Measurements from ENCODE around the gene SOBP. TPM values are rescaled to one million over a fixed set of nuclear protein-coding genes. Genes with fewer than 3 reads are reported as not detected.

SOBP gene
- total RNA-seq, 1 donor from 2014 or later, result 0.32 TPM

DNA sequence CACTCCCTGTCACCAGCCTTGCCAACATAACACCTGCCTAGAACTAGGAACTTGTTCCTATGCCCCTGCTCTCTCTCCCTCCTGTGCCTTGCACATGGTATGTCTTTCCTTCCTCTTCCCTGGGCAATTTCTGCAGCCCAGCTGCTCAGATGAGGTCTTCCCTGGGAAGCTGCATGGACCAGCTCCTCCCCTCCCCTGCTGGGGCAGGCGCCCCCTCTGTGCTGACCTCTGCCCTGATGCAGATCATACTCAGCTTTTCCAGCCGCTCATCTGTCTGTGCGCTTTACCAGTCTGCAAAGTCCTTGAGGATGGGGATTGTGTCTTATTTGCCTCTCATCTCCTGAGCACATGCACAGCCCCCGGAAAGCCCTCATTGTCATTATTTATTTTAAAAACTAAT lies 172.4 kb downstream of the SOBP start:
- no peak for ATAC-seq

DNA sequence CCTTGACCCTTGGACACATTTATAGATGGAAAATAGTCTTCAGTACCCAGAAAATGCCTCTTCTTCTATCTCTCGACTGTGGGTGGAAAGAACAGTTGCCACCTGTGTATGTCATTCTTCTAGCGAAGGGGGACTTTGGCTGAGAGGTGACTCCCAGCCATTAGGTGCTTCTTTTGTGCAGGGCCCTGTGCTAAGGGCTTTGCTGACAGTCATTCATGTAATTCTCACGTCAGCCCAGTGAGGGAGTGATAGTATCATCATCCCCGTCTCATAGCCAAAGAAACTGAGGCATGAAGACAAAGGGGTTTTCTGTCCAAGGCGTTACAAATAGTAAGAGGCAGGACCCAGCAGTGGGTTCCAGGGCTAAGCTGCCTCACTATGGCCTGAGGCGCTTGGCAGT lies 173.4 kb downstream of the SOBP start:
- no peak for ATAC-seq

DNA sequence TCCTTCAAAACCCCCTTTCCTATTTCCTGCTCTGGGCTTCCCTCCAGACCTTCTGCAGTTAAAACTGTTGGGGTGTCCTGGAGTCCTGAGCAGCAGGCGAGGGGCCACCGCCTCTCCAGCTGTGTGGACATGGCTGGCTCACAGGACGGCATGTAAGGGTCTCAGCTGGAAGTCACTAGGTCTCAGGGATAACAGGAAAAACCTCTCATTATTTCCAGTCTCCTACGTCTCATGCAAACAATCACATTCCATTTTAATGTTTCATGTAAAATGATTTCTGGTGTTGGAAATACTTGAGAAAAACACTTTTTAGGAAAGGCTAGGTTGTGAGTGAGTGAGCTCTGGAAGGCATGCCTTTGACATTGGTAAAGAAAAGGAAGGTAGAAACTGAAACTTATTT lies 175.5 kb downstream of the SOBP start:
- no peak for ATAC-seq

DNA sequence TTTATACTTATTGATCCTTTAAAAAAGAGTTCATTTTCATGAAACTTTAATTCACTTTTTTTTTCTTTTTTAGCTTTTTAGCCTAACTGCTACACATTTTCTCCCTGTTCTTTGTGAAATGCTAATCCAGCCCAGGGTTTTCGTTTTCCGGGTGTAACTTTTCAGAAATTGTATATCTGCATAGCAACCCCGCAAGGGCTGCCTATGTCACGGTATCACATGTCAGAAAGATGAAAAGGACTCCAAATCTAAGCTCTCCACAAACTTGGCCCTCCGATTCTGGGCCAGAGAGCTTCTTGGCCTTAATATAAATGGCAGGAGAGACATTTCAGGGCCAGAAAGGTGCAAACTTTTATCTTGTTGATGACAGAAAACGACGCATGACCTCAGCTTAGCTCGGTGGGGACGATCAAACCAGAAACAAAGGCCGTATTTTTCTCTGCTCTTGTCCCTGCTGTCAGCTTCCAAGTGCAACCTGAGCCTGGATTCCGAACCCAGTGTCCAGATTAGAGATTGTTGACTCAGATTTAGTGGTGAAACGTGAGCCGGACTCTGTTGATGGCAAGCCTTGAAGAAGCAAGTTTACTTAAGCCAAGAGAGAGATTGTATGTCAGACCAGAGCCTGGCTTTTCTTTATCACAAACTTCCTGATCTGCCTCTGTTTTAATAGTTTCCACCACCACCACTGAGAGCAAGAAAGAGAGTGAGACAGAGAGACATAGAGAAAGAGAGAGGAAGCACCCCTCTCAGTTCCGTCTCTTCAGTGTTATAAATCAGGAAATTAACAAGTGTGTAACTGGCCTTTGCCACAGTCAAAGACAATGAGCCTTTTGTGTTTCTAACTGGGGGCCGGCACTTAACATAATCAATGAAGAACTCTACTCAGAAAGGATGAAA lies 176.4 kb downstream of the SOBP start:
- no peak for ATAC-seq

DNA sequence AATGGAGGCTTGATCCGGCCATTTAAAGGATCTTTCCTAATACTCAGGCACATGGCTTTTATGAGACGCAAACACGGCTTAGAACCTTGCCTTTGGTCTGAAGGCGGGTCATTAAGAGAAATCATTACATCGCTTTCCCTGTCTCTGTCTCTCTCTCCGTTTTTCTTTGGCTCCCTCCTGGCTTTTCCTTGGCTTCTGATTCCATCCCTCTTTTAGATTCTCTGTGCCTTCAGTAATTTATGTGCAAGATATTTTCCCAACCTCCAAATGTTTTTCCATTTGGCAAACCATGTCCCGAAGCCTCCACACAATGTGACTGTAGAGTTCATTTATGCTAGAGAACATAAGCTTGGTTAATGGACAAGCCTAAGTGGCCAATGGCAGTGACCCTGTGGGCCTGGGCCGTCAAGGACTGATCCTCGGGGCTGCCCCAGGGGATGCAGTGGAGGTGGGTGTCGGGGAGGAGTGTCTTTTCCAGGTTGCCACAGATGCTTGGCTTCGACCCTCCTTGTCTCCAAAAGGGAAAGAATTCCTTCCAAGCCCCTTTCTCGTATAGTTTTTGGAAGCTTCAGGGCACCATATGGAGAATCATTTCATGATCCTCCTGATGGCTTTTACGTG lies 177.2 kb downstream of the SOBP start:
- ATAC-seq, result no peak

DNA sequence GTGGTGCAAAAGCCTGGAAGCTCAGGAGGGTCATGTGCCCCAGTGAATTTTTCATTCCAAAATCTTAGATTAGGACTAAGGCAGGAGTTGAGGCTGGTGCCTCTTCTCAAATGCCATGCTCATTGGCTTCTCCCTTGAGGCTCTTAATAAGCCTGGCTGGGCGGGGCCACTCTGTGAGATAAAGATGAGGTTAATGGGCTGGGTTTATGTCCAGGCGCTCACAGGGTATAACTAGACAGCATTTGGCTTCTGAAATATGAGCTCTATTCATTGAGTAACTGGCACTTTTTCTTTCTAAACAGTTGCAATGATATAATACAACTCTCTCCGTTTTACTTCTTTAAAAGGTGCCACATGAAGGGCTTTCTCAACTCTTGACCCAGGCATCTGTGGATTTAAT lies 177.9 kb downstream of the SOBP start:
- ATAC-seq, result no peak

DNA sequence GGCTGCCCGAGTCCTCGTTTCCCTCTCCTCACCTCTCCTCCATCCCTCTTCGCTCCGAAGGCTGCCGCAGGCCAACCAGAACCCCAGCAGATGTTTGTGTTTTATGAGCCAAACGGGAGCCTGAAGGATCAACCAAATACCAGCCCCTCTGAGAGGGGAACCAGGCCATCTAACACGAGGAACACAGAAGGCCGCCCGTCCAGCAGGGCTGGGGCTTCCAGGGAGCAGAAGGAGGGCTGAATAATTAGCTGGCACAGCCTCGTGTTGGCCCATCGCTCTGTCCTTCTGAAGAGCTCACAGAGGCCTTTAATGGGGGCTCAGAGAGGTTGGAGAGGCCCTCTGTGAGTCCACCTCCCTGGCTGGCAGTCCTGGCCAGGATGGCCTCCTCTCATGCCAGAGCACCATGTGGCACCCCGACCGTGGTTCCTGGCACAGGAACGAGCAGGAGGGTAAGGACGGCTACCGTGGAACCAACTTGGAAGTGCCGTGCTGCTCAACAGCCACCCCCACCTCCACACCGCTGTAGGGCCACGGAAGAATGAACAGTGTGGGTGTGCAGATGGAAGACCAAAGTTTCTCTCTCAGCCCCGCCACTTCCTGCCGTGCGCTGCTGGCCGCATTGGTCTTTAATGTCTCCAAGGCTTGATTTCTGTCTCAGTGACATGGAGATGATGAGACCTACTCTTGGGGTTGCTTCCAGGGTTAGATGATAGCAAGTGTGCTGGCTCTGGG lies 179.0 kb downstream of the SOBP start:
- ATAC-seq, result no peak

DNA sequence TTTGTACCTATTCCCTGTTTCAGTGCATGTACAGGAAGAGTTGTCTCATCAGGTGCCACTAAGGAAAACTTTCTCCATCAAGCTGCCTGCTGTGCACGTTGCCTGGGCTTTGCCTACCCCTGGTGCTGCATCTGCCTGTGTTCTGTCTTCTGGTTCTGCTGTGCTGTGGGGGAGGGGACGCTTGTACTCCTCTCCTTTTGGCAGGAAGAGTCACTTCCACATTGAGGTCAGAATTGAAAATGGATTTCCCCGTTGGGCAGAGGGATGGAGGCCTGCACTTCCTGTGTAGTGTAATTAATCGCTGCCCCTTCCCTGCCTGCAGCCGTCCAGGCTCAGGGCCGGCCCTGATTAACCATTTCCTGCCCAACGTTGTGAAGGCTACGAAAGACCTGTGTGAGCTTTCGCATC lies 180.9 kb downstream of the SOBP start:
- no peak for ATAC-seq

DNA sequence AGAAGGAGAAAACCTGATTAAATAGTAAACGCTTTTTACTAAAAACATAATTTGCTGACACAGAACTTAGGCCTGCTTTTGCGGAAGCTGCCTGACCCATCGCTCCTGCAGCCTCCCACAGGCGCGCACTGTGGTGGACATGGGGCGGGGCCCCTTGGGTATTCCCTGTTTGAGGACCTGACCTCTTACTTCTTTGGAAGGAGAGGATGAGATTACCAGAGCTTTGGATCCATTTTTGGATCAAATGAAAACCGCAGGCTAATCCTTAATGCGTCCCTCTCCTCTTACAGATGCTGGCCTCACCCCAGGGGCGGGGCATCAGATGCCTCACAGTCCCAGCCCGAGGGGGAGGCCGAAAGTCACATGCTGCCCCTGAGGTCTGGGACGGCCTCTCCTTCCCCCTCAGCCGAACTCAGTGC lies 183.2 kb downstream of the SOBP start:
- no peak for ATAC-seq

DNA sequence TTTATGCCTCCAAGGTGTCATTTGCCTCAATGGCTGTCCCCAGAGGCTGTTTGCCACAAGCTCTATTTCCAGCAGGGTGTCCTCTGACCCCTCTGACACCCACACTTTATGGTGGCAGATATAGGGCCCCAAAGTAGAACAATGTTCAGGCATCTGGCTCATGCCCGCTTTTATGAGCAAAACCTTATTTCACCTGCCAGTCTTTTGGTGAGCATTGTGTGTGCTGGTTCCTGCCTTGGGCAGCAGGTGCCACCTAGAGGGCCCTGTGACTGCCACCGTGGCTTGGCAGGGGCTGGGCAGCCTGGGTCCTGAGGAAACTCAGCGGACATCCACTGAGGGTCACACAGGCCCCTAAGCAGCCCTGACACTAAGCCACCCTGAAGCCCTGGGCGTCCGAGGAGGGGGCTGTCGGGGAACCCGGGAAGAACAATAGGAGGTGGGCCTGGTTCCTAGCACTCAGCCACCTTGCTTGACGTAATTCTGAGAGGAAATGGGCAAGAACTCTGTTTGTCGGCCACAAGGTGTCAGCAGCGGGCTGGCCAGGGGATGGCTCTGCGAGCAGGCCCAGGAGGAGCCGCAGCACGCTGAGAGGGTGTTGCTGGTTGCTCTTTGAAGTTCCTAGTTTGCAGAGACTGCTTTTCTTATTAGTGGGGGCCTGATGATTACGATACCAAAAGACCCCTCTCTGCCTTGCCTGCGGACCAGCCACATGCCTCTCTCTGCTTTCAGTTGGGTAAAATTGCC lies 185.2 kb downstream of the SOBP start:
- ATAC-seq, result peak; percentile 96

DNA sequence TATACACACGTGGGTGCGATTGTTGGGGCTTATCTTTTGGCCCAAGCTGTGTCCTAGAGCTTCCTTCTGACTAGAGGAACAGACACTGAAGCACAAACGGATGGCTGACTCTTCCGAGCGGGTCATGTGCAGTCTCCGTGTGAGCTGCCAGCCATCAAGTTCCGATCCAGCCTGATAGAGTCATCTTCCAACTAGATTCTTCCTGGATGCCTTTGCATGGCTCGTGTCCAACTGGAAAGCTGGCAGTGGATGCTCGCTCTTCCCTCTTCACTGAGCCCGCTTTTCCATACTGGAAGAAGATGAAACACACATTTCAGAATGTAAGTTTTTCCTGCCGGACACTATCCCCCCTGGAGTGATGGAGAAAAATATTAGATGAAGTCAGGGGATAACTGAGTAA lies 186.1 kb downstream of the SOBP start:
- ATAC-seq, result no peak

DNA sequence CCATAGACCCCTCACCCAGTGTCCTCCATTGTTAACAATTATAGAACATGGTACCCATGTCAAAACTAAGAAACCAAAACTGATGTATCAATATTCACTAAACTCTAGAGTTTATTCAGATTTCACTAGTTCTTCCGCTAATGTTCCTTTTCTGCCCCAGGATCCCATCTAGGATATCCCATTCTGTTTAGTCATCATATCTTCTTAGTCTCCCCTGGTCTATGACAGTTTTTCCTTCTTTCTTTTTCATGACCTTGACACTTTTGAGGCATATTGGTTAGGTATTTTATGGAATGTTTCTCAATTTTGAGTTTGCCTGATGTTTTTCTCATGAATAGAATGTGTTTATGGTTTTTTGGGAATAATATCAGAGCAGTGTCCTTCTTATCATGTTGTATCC lies 187.5 kb downstream of the SOBP start:
- no peak for ATAC-seq

DNA sequence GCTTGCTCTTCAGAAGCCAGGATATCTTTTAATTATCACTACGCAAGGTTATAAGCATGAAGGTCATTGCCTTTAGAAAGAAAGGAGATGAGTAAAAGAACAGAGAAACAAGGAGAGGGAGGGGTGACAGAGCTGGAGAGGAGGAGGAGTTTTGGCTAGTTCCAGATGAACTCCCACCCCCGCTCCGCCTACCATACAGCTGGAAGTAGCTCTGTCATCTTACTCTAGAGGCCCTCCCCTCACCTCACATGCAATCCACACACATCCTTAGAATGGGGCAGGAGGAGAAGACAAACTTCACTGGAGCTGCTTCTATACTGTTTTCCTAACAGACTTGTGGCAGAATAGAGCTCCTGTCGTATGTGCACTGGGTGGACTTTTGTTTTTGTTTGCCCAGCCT lies 189.5 kb downstream of the SOBP start:
- no peak for ATAC-seq

DNA sequence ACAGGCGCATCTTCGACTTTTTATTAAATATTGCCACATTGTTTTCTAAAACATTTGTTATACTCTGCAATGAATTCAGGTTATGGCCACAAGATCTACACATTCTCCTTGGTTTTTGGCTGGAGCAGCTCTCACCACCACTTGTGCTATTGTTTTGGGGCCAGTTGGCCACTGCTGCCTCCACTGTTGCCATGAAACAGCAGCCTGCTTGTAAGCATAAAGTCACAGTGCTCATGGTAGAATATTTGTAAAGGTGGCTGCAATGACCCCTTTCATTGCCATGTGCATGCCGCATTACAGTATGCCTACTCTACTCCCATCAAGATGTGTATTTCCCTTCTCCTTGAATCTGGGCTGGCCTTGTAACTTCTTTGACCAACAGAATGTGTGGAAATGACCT lies 192.8 kb downstream of the SOBP start:
- ATAC-seq, result no peak

DNA sequence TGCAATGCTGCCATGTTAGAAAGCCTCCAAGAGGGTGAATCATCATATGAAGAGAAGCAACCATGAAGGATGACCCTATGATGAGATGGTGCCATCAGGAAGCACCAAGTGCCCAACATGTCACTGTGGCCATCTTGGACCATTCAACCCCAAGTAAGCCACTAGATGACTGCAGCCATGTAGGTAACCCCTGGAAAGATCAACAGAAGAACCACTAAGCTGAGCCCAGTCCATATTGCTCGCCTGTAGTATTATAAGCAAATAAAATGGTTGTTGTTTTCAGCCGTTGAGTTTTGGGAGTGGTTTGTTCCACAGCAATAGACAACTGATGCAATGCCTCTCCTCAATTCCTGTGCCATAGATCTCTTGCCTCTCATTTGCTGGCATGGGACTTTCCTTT lies 193.3 kb downstream of the SOBP start:
- no peak for ATAC-seq

DNA sequence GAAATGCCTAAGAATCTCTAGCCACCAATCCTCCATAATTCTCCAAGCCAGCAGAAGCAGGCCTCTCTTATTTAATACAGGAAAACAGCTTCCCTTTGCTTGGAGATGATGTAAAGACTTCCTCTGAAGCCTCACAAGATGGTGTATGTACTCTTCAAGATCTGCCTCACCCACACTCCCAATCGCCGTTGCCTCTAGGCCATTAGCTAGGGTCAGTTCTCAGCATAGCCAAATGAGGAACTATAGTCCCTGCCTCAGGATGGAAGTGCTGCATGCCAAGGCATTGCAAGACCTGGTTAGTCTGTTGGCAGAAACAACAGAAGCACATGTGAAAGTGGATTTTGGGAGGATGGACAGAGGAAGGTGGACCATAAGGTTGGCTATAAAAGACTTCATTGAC lies 195.1 kb downstream of the SOBP start:
- ATAC-seq, result no peak

DNA sequence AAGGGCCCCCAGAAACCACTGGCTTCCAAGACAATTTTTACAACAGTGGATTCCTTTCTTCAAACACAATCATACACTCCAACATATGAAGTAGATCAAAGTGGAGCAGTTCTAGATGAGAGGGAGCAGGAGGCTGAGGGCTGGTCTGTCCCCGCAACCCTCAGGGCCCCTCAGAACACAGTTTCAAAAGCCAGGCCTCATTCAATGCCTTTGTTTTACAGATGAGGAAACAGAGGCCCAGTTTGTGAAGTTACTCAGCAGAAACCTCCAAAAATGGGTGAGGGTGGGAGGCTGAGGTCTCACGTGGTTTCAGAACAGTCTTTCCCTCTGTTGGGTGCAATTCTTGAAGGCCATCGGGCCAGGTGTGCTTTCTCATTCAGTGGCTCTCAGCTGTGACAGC lies 199.3 kb downstream of the SOBP start:
- ATAC-seq, result no peak

DNA sequence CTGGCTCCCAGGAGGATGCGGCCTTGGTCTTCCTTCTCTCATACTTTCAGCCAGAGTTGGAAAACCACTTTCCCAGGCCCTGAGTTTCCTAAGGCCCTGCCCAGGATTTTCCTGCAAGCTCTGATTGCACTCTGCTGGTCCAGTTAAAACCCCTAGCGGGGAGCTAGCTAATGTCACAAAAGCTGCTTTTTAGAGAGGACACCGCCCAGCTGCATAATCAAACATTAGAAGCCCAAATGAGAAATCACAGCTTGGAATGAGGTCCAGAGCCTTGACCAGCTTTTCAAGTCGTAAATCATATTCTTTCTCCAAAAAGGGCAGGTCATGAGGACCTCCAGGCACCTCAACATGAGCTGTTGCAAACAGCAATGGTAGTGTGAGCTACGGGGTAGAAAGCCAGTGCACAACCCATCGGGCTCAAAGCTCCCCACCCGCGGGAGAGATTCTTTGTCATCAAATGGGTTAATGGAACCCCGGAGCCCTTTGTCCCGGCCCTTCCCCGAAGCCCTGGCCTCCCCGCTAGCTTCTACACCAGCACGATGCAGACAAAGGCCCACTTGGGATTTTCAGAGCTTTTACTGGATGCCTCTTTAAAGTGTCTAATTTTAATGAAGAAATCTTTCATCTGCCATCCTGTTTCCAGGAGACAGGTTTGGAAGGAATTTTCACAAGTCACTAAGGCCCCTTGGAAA lies 200.2 kb downstream of the SOBP start:
- no peak for ATAC-seq

DNA sequence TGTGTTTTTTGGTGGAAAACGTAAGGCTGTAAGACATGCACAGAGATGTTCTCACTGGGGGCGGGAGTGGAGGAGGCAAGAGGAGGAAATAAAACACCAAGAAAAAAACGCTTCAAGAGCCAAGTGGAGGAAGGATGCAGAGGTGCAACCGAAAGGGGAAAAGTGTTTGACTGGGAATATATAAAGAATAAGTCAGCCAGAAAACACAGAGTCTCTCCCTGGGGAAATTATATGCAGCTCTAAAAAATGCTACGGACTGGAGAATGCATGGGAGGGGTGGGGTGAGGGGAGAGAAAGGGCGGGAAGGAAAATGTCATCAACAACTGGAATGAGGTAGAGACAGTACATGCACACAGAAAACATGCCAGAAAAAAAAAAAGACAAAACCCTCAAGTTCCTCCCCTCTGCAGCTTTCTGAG lies 200.7 kb downstream of the SOBP start:
- no peak for ATAC-seq

DNA sequence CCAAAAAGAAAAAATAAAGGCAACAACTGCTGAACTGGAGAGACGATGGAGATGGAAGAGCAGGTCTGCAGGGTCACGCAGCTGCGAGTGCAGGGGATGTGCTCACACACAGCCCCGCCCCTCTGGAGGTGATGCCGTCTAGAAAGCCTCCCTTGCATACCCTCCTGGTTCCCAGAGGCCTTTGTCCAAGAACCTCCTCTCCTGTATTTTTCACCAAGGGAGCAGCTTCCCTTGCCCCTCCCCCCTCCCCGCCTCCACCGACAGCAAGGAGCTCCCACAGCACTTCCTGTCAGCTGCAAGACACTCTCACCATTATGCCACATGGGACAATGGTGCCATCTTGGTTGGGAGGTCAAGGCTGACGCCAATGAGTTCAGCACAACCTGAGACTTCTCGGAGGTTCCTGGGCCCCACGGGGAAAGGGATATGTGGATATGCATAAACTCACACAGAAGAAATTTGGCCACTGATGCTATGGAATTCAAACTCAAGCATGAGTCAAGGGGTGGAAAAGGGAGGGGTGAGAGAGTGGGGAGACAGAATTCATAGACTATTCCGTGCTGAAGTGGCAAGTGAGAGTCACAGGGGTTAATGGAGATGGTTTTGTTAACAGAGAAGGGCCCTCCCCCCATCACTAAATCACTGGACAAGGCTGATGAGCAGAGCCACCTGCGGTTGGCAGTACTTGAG lies 201.3 kb downstream of the SOBP start:
- ATAC-seq, result no peak

DNA sequence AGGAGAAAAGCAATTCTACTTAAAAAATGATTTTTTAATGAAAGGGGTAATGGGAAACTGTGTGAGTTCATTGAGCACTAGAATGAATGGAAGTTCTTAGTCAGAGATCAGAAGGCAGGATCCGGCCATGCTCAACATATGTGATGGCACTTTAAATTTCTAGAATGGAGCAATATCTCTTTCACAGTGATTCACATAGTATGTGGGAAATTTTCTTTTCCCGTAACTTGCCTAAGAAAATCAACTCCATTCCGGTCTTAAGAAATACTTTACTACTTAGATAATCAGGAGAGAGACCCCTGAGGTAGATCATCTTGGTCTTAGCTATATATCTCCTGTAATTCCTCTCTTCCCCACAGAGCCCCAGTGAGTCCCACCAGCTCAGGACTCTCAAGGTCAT lies 202.4 kb downstream of the SOBP start:
- ATAC-seq, result no peak

All from esophagus mucosa (tissue), 1 donor.